HCT116 (cell line): ENCODE results near the gene NLE1.

Source experiments
- EGR1 ChIP-seq: IDR thresholded peaks from 2 replicates; pipeline ENCODE4 v1.6.1; 2012; ENCODE audit warnings: low read depth
- EZH2 ChIP-seq: fragments of 200-600 bp; sonication (generic); IDR thresholded peaks from 2 replicates; pipeline ENCODE4 v1.6.1; 2017; ENCODE audit warnings: antibody characterized with exemption, mixed run types
- POLR2AphosphoS5 ChIP-seq: IDR thresholded peaks from 2 replicates; pipeline ENCODE4 v1.6.1; 2011; ENCODE audit warnings: mild to moderate bottlenecking, low read depth, low read length, moderate library complexity
- SIN3A ChIP-seq: IDR thresholded peaks from 2 replicates; pipeline ENCODE4 v1.6.1; 2012; ENCODE audit warnings: low read depth
- TCF7L2 ChIP-seq: IDR thresholded peaks from 2 replicates; pipeline ENCODE4 v1.7.0; 2011; ENCODE audit warnings: borderline replicate concordance, inconsistent platforms; ENCODE audit not compliant: insufficient read depth, insufficient read length; ENCODE audit errors: extremely low read depth
- TF ChIP-seq, protein P1 (sequence below), 3 experiments: fragments of 200-600 bp in 1 of 3; sonication (generic) in 1 of 3; IDR thresholded peaks in 2 of 3; conservative IDR thresholded peaks in 1 of 3; 2 replicates each; pipeline ENCODE4 v1.5.1; 2012 to 2017; ENCODE audit warnings: low read depth in 2 of 3, low read length in 2 of 3, antibody characterized with exemption in 1 of 3, borderline replicate concordance in 1 of 3, control low read depth in 1 of 3, mild to moderate bottlenecking in 1 of 3, mixed read lengths in 1 of 3, mixed run types in 1 of 3, moderate library complexity in 1 of 3; ENCODE audit not compliant: insufficient read depth in 1 of 3
- TF ChIP-seq, protein P2 (sequence below): IDR thresholded peaks from 2 replicates; pipeline ENCODE4 v1.6.1; 2012
- TF ChIP-seq, protein P3 (sequence below): IDR thresholded peaks from 2 replicates; pipeline ENCODE4 v1.6.1; 2012; ENCODE audit warnings: low read depth

DNA sequence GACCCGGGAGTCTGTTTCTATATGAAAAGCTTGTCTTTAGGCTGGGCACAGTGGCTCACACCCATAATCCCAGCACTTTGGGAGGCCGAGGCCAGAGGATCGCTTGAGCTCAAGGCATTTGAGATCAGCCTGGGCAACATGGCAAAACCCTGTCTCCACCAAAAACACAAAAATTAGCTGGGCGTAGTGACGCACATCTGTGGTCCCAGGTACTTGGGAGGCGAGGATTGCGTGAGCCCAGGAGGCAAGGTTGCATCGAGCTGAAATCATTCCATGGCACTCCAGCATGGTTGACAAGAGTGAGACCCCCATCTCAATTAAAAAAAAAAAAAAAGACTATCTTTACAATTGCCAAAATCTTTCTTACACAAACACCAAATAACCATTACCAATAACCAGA is 55.9 kb downstream of the NLE1 start:
- TF ChIP-seq, protein P1, sequence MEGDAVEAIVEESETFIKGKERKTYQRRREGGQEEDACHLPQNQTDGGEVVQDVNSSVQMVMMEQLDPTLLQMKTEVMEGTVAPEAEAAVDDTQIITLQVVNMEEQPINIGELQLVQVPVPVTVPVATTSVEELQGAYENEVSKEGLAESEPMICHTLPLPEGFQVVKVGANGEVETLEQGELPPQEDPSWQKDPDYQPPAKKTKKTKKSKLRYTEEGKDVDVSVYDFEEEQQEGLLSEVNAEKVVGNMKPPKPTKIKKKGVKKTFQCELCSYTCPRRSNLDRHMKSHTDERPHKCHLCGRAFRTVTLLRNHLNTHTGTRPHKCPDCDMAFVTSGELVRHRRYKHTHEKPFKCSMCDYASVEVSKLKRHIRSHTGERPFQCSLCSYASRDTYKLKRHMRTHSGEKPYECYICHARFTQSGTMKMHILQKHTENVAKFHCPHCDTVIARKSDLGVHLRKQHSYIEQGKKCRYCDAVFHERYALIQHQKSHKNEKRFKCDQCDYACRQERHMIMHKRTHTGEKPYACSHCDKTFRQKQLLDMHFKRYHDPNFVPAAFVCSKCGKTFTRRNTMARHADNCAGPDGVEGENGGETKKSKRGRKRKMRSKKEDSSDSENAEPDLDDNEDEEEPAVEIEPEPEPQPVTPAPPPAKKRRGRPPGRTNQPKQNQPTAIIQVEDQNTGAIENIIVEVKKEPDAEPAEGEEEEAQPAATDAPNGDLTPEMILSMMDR (IDR thresholded peaks at IDR 0.05 in 2 of 3, conservative IDR thresholded peaks at IDR 0.05 in 1 of 3; ENCODE audit: borderline replicate concordance in 1 of 3, insufficient read depth in 1 of 3, low read depth in 2 of 3, low read length in 2 of 3), result no peak
- TF ChIP-seq, protein P2, sequence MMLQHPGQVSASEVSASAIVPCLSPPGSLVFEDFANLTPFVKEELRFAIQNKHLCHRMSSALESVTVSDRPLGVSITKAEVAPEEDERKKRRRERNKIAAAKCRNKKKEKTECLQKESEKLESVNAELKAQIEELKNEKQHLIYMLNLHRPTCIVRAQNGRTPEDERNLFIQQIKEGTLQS, result no peak
- TF ChIP-seq POLR2AphosphoS5 (no peak), EZH2 (no peak), EGR1 (no peak), TCF7L2 (no peak), SIN3A (no peak)
- TF ChIP-seq, protein P3, sequence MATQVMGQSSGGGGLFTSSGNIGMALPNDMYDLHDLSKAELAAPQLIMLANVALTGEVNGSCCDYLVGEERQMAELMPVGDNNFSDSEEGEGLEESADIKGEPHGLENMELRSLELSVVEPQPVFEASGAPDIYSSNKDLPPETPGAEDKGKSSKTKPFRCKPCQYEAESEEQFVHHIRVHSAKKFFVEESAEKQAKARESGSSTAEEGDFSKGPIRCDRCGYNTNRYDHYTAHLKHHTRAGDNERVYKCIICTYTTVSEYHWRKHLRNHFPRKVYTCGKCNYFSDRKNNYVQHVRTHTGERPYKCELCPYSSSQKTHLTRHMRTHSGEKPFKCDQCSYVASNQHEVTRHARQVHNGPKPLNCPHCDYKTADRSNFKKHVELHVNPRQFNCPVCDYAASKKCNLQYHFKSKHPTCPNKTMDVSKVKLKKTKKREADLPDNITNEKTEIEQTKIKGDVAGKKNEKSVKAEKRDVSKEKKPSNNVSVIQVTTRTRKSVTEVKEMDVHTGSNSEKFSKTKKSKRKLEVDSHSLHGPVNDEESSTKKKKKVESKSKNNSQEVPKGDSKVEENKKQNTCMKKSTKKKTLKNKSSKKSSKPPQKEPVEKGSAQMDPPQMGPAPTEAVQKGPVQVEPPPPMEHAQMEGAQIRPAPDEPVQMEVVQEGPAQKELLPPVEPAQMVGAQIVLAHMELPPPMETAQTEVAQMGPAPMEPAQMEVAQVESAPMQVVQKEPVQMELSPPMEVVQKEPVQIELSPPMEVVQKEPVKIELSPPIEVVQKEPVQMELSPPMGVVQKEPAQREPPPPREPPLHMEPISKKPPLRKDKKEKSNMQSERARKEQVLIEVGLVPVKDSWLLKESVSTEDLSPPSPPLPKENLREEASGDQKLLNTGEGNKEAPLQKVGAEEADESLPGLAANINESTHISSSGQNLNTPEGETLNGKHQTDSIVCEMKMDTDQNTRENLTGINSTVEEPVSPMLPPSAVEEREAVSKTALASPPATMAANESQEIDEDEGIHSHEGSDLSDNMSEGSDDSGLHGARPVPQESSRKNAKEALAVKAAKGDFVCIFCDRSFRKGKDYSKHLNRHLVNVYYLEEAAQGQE, result no peak
